H1 (cell line): ENCODE data around the gene RIIAD1. TPM values are rescaled to one million over a fixed set of nuclear protein-coding genes. Genes with fewer than 3 reads are reported as not detected.

Experiments used
- CTCF ChIA-PET: fragments of 300-600 bp; sonication (Branson Sonifier 250); formaldehyde crosslinking; loops from one replicate; lab custom pipeline; 2021; ENCODE audit not compliant: partially characterized antibody; lab: Charles Lee
- POLR2A ChIA-PET: fragments of 300-600 bp; sonication (Branson Sonifier 250); formaldehyde crosslinking; loops from one replicate; lab custom pipeline; 2021; ENCODE audit warnings: inconsistent platforms; ENCODE audit not compliant: partially characterized antibody; lab: Charles Lee
- DNase-seq, 2 experiments: peaks; one replicate each; pipeline versions ENCODE4 v3.0.0 to v3.0.0-alpha.2; 2010 to 2022; ENCODE audit warnings: low spot score in 2 of 2, low read depth in 1 of 2, mixed read lengths in 1 of 2
- FAIRE-seq: peaks from 2 replicates; lab custom pipeline; 2011; peaks lifted over from hg19 to GRCh38; lab: Jason Lieb, UNC
- H2AFZ ChIP-seq: 2 replicates; pipeline ENCODE4 v1.8.1; 2012; ENCODE audit warnings: low read length, inconsistent platforms
- H2AK5ac ChIP-seq: 2 replicates; pipeline ENCODE4 v1.6.1; 2013; ENCODE audit warnings: low read depth, low read length
- H2BK120ac ChIP-seq: replicated peaks from 2 replicates; pipeline ENCODE3; 2013; ENCODE audit warnings: low read depth, low read length, inconsistent platforms
- H2BK12ac ChIP-seq: 2 replicates; pipeline ENCODE4 v1.6.1; 2013; ENCODE audit warnings: low read depth, low read length
- H2BK15ac ChIP-seq: 2 replicates; pipeline ENCODE4 v1.6.1; 2013; ENCODE audit warnings: low read length
- H2BK20ac ChIP-seq: 2 replicates; pipeline ENCODE4 v1.6.1; 2013; ENCODE audit warnings: low read length
- H2BK5ac ChIP-seq: 2 replicates; pipeline ENCODE4 v1.6.1; 2013; ENCODE audit warnings: low read depth, low read length
- H3K14ac ChIP-seq: 2 replicates; pipeline ENCODE4 v1.6.1; 2013; ENCODE audit warnings: inconsistent platforms; ENCODE audit not compliant: insufficient read length
- H3K18ac ChIP-seq: 2 replicates; pipeline ENCODE4 v1.6.1; 2013; ENCODE audit warnings: low read length; ENCODE audit errors: extremely low read depth
- H3K23ac ChIP-seq: 2 replicates; pipeline ENCODE4 v1.6.1; 2013; ENCODE audit warnings: inconsistent platforms; ENCODE audit not compliant: insufficient read length
- H3K23me2 ChIP-seq: 2 replicates; pipeline ENCODE4 v1.6.1; 2013; ENCODE audit warnings: low read depth, low read length
- H3K27ac ChIP-seq: 2 replicates; pipeline ENCODE4 v1.6.1; 2011; ENCODE audit warnings: low read depth, low read length, inconsistent platforms
- H3K27me3 ChIP-seq, 4 experiments: replicated peaks in 1 of 4; 1 replicate in 1 of 4; 2 replicates in 3 of 4; pipeline versions ENCODE4 v1.6.1 to v1.8.1; 2011 to 2013; ENCODE audit warnings: low read length in 3 of 4, mild to moderate bottlenecking in 3 of 4, inconsistent platforms in 2 of 4, mixed read lengths in 2 of 4, moderate library complexity in 1 of 4; ENCODE audit not compliant: control insufficient read depth in 3 of 4, insufficient read depth in 3 of 4; ENCODE audit errors: extremely low read depth in 1 of 4
- H3K36me3 ChIP-seq, 4 experiments: 2 replicates each; pipeline versions ENCODE4 v1.6.1 to v1.8.1; 2011 to 2013; ENCODE audit warnings: mild to moderate bottlenecking in 4 of 4, low read length in 3 of 4, moderate library complexity in 2 of 4, control low read depth in 1 of 4, inconsistent platforms in 1 of 4; ENCODE audit not compliant: insufficient read depth in 4 of 4, control insufficient read depth in 2 of 4
- H3K4ac ChIP-seq: replicated peaks from 2 replicates; pipeline ENCODE3; 2013; ENCODE audit warnings: low read length, low read depth, mixed read lengths, inconsistent platforms; ENCODE audit not compliant: insufficient read length
- H3K4me1 ChIP-seq, 4 experiments: replicated peaks in 1 of 4; 1 replicate in 1 of 4; 2 replicates in 3 of 4; pipeline versions ENCODE4 v1.6.1 to v1.8.1; 2011 to 2013; ENCODE audit warnings: low read length in 3 of 4, inconsistent platforms in 2 of 4, mixed read lengths in 1 of 4; ENCODE audit not compliant: insufficient read depth in 4 of 4, control insufficient read depth in 3 of 4
- H3K4me2 ChIP-seq, 2 experiments: 2 replicates each; pipeline versions ENCODE4 v1.6.1 to v1.8.1; 2011 to 2013; ENCODE audit warnings: low read depth in 2 of 2, low read length in 2 of 2, control low read depth in 1 of 2, inconsistent platforms in 1 of 2, mild to moderate bottlenecking in 1 of 2; ENCODE audit not compliant: insufficient read depth in 1 of 2
- H3K4me3 ChIP-seq, 4 experiments: fragments of 200-600, 300-600 bp in 1 of 4; sonication (generic), shearing (Covaris generic), sonication (Bioruptor Twin) in 1 of 4; 2 replicates each; pipeline versions ENCODE4 v1.5.1 to v1.8.1; 2011 to 2016; ENCODE audit warnings: low read length in 4 of 4, low read depth in 3 of 4, control low read depth in 2 of 4, inconsistent platforms in 2 of 4, mild to moderate bottlenecking in 2 of 4, mixed read lengths in 1 of 4, moderate library complexity in 1 of 4; ENCODE audit not compliant: insufficient read depth in 2 of 4; ENCODE audit errors: extremely low read depth in 1 of 4
- H3K56ac ChIP-seq: replicated peaks from 2 replicates; pipeline ENCODE3; 2013; ENCODE audit warnings: low read depth, mild to moderate bottlenecking, mixed read lengths, low read length, inconsistent platforms; ENCODE audit not compliant: insufficient read length
- H3K79me1 ChIP-seq: 2 replicates; pipeline ENCODE4 v1.6.1; 2013; ENCODE audit warnings: low read depth, low read length, control low read depth
- H3K79me2 ChIP-seq, 2 experiments: 2 replicates each; pipeline versions ENCODE4 v1.6.1 to v1.8.1; 2012 to 2013; ENCODE audit warnings: low read length in 2 of 2, mild to moderate bottlenecking in 2 of 2, inconsistent platforms in 1 of 2; ENCODE audit not compliant: insufficient read depth in 2 of 2, control insufficient read depth in 1 of 2
- H3K9ac ChIP-seq, 4 experiments: replicated peaks in 1 of 4; 1 replicate in 1 of 4; 2 replicates in 3 of 4; pipeline versions ENCODE4 v1.6.1 to v1.8.1; 2011 to 2013; ENCODE audit warnings: low read depth in 3 of 4, low read length in 3 of 4, control low read depth in 2 of 4, mild to moderate bottlenecking in 2 of 4, moderate library complexity in 2 of 4, inconsistent platforms in 1 of 4; ENCODE audit errors: extremely low read depth in 1 of 4
- H3K9me3 ChIP-seq, 2 experiments: 2 replicates each; pipeline versions ENCODE4 v1.6.1 to v1.8.1; 2012 to 2013; ENCODE audit warnings: mild to moderate bottlenecking in 2 of 2, moderate library complexity in 2 of 2, control low read depth in 1 of 2, inconsistent platforms in 1 of 2, low read depth in 1 of 2, low read length in 1 of 2, mixed read lengths in 1 of 2; ENCODE audit not compliant: insufficient read depth in 2 of 2
- H4K20me1 ChIP-seq, 2 experiments: replicated peaks in 1 of 2; 2 replicates each; pipeline versions ENCODE3 to v1.8.1; 2011 to 2013; ENCODE audit warnings: inconsistent platforms in 2 of 2, low read length in 2 of 2, mild to moderate bottlenecking in 1 of 2; ENCODE audit not compliant: insufficient read depth in 2 of 2, control insufficient read depth in 1 of 2
- H4K5ac ChIP-seq: 2 replicates; pipeline ENCODE4 v1.6.1; 2013; ENCODE audit warnings: low read length, low read depth, mixed read lengths, inconsistent platforms; ENCODE audit not compliant: insufficient read length
- H4K8ac ChIP-seq: 2 replicates; pipeline ENCODE4 v1.8.0; 2013; ENCODE audit warnings: mild to moderate bottlenecking, moderate library complexity, low read length, inconsistent platforms; ENCODE audit not compliant: insufficient read depth; ENCODE audit errors: extremely low read depth
- H4K91ac ChIP-seq: replicated peaks from 2 replicates; pipeline ENCODE3; 2013; ENCODE audit warnings: low read length, mixed read lengths, inconsistent platforms; ENCODE audit not compliant: insufficient read length
- ASH2L ChIP-seq: fragments of 200-600, 300-600 bp; sonication (generic); IDR thresholded peaks from one replicate; pipeline ENCODE4 v1.7.1; 2017; ENCODE audit warnings: low read length
- FOSL1 ChIP-seq: IDR thresholded peaks from 2 replicates; pipeline ENCODE4 v1.6.1; 2011; ENCODE audit warnings: mild to moderate bottlenecking, low read depth, low read length, moderate library complexity; ENCODE audit not compliant: insufficient read depth
- NRF1 ChIP-seq: IDR thresholded peaks from 2 replicates; pipeline ENCODE4 v1.6.1; 2011; ENCODE audit warnings: mild to moderate bottlenecking, low read depth, low read length, improper control_type of control experiment
- RAD21 ChIP-seq, 2 experiments: IDR thresholded peaks in 1 of 2; conservative IDR thresholded peaks in 1 of 2; 2 replicates each; pipeline ENCODE4 v1.6.1; 2011; ENCODE audit warnings: low read depth in 2 of 2, low read length in 2 of 2, improper control_type of control experiment in 1 of 2, inconsistent platforms in 1 of 2, mild to moderate bottlenecking in 1 of 2, moderate library complexity in 1 of 2
- RBBP5 ChIP-seq: IDR thresholded peaks from 2 replicates; pipeline ENCODE4 v1.7.1; 2012; ENCODE audit warnings: low read depth, mild to moderate bottlenecking, inconsistent platforms, low read length, moderate library complexity, borderline replicate concordance
- SRF ChIP-seq: IDR thresholded peaks from 2 replicates; pipeline ENCODE4 v1.6.1; 2011; ENCODE audit warnings: mild to moderate bottlenecking, low read depth, low read length, moderate library complexity
- WGBS, 2 experiments: shearing (Covaris generic) in 1 of 2; methylation state at CpG; one replicate each; pipeline versions ENCODE4 v1.1.6 to v1.1.7; 2013 to 2015; ENCODE audit warnings: low lambda C conversion rate in 2 of 2, mixed read lengths in 2 of 2, inconsistent platforms in 1 of 2, low coverage in 1 of 2, missing lambda C conversion rate in 1 of 2; ENCODE audit not compliant: insufficient replicate concordance in 2 of 2, insufficient coverage in 1 of 2, insufficient read length in 1 of 2; ENCODE audit errors: extremely low coverage in 1 of 2, missing lambda C conversion rate in 1 of 2; 5-methylcytosine and 5-hydroxymethylcytosine counted together
- polyA plus RNA-seq, 7 experiments: library from polyadenylated mRNA; depleted of rRNA in 3 of 7; stranded (reverse) in 5 of 7; unstranded in 2 of 7; fragments of >200 nt in 5 of 7; fragments of 200-250 nt in 2 of 7; gene quantifications; 1 replicate in 5 of 7; 2 replicates in 1 of 7; 4 replicates in 1 of 7; pipeline versions ENCODE4 v1.2.1 to v1.2.3, GENCODE V29; 2011 to 2013; ENCODE audit warnings: missing spikeins in 2 of 7, mixed read lengths in 2 of 7
- total RNA-seq: library from RNA; stranded (reverse); fragmentation: NEBNext Ultra II Directional; extraction: Animal tissue kit (Norgen Biotek cat#: 25700); gene quantifications from 2 replicates; pipeline ENCODE4 v1.2.1, GENCODE V29; 2021

Gene RIIAD1
- total and polyA plus RNA-seq, 2 of the 8 experiments (the other 6 are each of a cell fraction or from before 2014, with no cell fraction given) = not detected

GRCh38 chr1:151684128-151684527, 37.2 kb upstream of the RIIAD1 start:
- H2BK120ac ChIP-seq = no peak overlapping the region
- TF ChIP-seq RAD21 (IDR thresholded peaks at IDR 0.05 in 1 of 2, conservative IDR thresholded peaks at IDR 0.05 in 1 of 2; ENCODE audit: low read depth in 2 of 2, low read length in 2 of 2) = no peak
- no peak for TF ChIP-seq NRF1
- no peak for TF ChIP-seq RBBP5
- no peak for TF ChIP-seq SRF
- TF ChIP-seq FOSL1 = no peak
- no peak for TF ChIP-seq ASH2L

More at GRCh38 chr1:151684128-151684527, 37.2 kb upstream of the RIIAD1 start:
- Histone ChIP-seq H3K18ac (no peak overlapping the region), H4K8ac (no peak overlapping the region), H3K4me1 (no peaks in the 10 kb centered on the region), H3K4me3 (no peak overlapping the region), H3K23ac (no peak overlapping the region), H3K27ac (no peak overlapping the region), H3K27me3 (no peaks in the 10 kb centered on the region), H2AFZ (no peak overlapping the region), H3K4ac (no peak overlapping the region), H2BK20ac (no peak overlapping the region), H4K5ac (no peak overlapping the region), H3K79me1 (no peaks in the 10 kb centered on the region), H2BK15ac (no peak overlapping the region), H2BK5ac (no peak overlapping the region), H4K20me1 (no peaks in the 10 kb centered on the region), H2AK5ac (no peak overlapping the region), H3K79me2 (no peaks in the 10 kb centered on the region), H3K36me3 (peaks cover 0 to 5% (median 0%) of the 10 kb centered on the region in 4 experiments; a peak in 3 of 8 replicates), H3K9ac (no peak overlapping the region), H2BK12ac (no peak overlapping the region), H3K23me2 (no peaks in the 10 kb centered on the region), H3K56ac (no peak overlapping the region), H3K9me3 (no peaks in the 10 kb centered on the region), H4K91ac (no peak overlapping the region), H3K14ac (no peak overlapping the region), H3K4me2 (no peak overlapping the region)
- 94% methylated on average over 2 of the region's 2 CpGs; no CpG with 5 or more reads in 1 of the 2 experiments for WGBS, 2 experiments
- ChIA-PET POLR2A (interaction anchor here (1.2 kb wide), 1 partner anchor 72 kb away, joined by 3 read pairs; the partner anchor contains the start of gene SNX27), CTCF (interaction anchor here (1.0 to 1.4 kb wide), 2 partner anchors 38 to 42 kb away, joined by 3 to 4 read pairs; no protein-coding TSS in a partner anchor)
- FAIRE-seq (no peak), DNase-seq (no peak)
